WTC11 (cell line): ENCODE data around the gene NPTN. TPM values are rescaled to one million over a fixed set of nuclear protein-coding genes. Genes with fewer than 3 reads are reported as not detected.

Experiments
- ATAC-seq: fragments of 200-7000 bp; cut with Tn5 transposase; 2 replicates; pipeline ENCODE4 v1.10.0; 2021; ENCODE audit warnings: mild to moderate bottlenecking, moderate library complexity
- CTCF ChIA-PET: fragments of 300-600 bp; sonication (Branson Sonifier 250); formaldehyde crosslinking; loops from one replicate; lab custom pipeline; 2021; ENCODE audit warnings: antibody characterized with exemption; lab: Charles Lee
- POLR2A ChIA-PET: fragments of 350-600 bp; sonication (Branson Sonifier 250); formaldehyde crosslinking; loops from one replicate; lab custom pipeline; 2021; ENCODE audit warnings: antibody characterized with exemption; lab: Charles Lee
- DNase-seq: peaks from one replicate; pipeline ENCODE4 v3.0.0; 2021; ENCODE audit warnings: low spot score
- H3K27ac Mint-ChIP-seq: 2 replicates; pipeline ENCODE4 v1.8.0; 2021; ENCODE audit warnings: mixed read lengths
- H3K27me3 Mint-ChIP-seq: 2 replicates; pipeline ENCODE4 v1.8.0; 2021; ENCODE audit warnings: low read depth, mild to moderate bottlenecking, moderate library complexity, mixed read lengths
- H3K36me3 Mint-ChIP-seq: 2 replicates; pipeline ENCODE4 v1.8.0; 2021; ENCODE audit warnings: mixed read lengths
- H3K4me1 Mint-ChIP-seq: 2 replicates; pipeline ENCODE4 v1.8.0; 2022; ENCODE audit warnings: mixed read lengths
- H3K4me3 Mint-ChIP-seq: 2 replicates; pipeline ENCODE4 v1.8.0; 2021; ENCODE audit warnings: mild to moderate bottlenecking, moderate library complexity, mixed read lengths
- H3K9me3 Mint-ChIP-seq: 2 replicates; pipeline ENCODE4 v1.8.0; 2021; ENCODE audit warnings: mixed read lengths
- ATF2 ChIP-seq: sonication (generic); formaldehyde crosslinking; IDR thresholded peaks from 2 replicates; pipeline ENCODE4 v1.8.1; 2022; ENCODE audit warnings: low read depth, missing genetic modification reagents, borderline replicate concordance
- CBFB ChIP-seq: sonication (generic); formaldehyde crosslinking; IDR thresholded peaks from 2 replicates; pipeline ENCODE4 v1.8.1; 2022; ENCODE audit warnings: mild to moderate bottlenecking, low read depth, missing genetic modification reagents
- CREM ChIP-seq: sonication (generic); formaldehyde crosslinking; IDR thresholded peaks from 2 replicates; pipeline ENCODE4 v1.8.1; 2022; ENCODE audit warnings: mild to moderate bottlenecking, missing genetic modification reagents, moderate library complexity
- CTCF ChIP-seq: fragments of 200-600 bp; IDR thresholded peaks from 2 replicates; pipeline ENCODE4 v1.8.0; 2022; ENCODE audit warnings: antibody characterized with exemption
- E2F4 ChIP-seq: sonication (generic); formaldehyde crosslinking; IDR thresholded peaks from 2 replicates; pipeline ENCODE4 v1.8.1; 2022; ENCODE audit warnings: low read depth, mild to moderate bottlenecking, moderate library complexity, missing genetic modification reagents, borderline replicate concordance
- EMX1 ChIP-seq: fragments of 250-450 bp; sonication (Bioruptor Pico); IDR thresholded peaks from 2 replicates; pipeline ENCODE4 v1.8.0; 2021; ENCODE audit warnings: mild to moderate bottlenecking
- IRF2 ChIP-seq: sonication (generic); formaldehyde crosslinking; IDR thresholded peaks from 2 replicates; pipeline ENCODE4 v1.8.0; 2022; ENCODE audit warnings: low read depth, missing genetic modification reagents, borderline replicate concordance
- JAZF1 ChIP-seq: fragments of 250-450 bp; sonication (Bioruptor Pico); IDR thresholded peaks from 2 replicates; pipeline ENCODE4 v1.9.0; 2021; ENCODE audit warnings: moderate library complexity, mild to moderate bottlenecking, inconsistent platforms
- JUN ChIP-seq: sonication (generic); formaldehyde crosslinking; IDR thresholded peaks from 2 replicates; pipeline ENCODE4 v1.8.0; 2023; ENCODE audit warnings: mild to moderate bottlenecking, missing genetic modification reagents
- MXD4 ChIP-seq: fragments of 250-450 bp; sonication (Bioruptor Pico); IDR thresholded peaks from 2 replicates; pipeline ENCODE4 v1.8.0; 2021; ENCODE audit warnings: mild to moderate bottlenecking, moderate library complexity, borderline replicate concordance
- NR2C2 ChIP-seq: sonication (generic); formaldehyde crosslinking; IDR thresholded peaks from 2 replicates; pipeline ENCODE4 v1.8.0; 2022; ENCODE audit warnings: mild to moderate bottlenecking, missing genetic modification reagents
- OVOL2 ChIP-seq: fragments of 250-450 bp; sonication (Bioruptor Pico); IDR thresholded peaks from 2 replicates; pipeline ENCODE4 v1.9.0; 2021; ENCODE audit warnings: mild to moderate bottlenecking, borderline replicate concordance
- PRRX2 ChIP-seq: fragments of 250-450 bp; sonication (Bioruptor Pico); IDR thresholded peaks from 2 replicates; pipeline ENCODE4 v1.8.0; 2021; ENCODE audit warnings: mild to moderate bottlenecking
- RELA ChIP-seq: sonication (generic); formaldehyde crosslinking; IDR thresholded peaks from 2 replicates; pipeline ENCODE4 v1.8.1; 2022; ENCODE audit warnings: missing genetic modification reagents, mild to moderate bottlenecking, borderline replicate concordance
- SMAD4 ChIP-seq: sonication (generic); formaldehyde crosslinking; IDR thresholded peaks from 2 replicates; pipeline ENCODE4 v1.8.0; 2022; ENCODE audit warnings: mild to moderate bottlenecking, missing genetic modification reagents
- TCF7 ChIP-seq: sonication (generic); formaldehyde crosslinking; IDR thresholded peaks from 2 replicates; pipeline ENCODE4 v1.8.0; 2022; ENCODE audit warnings: mild to moderate bottlenecking, low read depth, missing genetic modification reagents, moderate library complexity
- ZNF317 ChIP-seq: sonication (generic); formaldehyde crosslinking; IDR thresholded peaks from 2 replicates; pipeline ENCODE4 v1.8.1; 2023; ENCODE audit warnings: low read depth, mild to moderate bottlenecking, moderate library complexity, missing genetic modification reagents, borderline replicate concordance
- ZNF425 ChIP-seq: fragments of 250-450 bp; sonication (Bioruptor Pico); conservative IDR thresholded peaks from 2 replicates; pipeline ENCODE4 v1.9.0; 2021; ENCODE audit warnings: mild to moderate bottlenecking
- ZSCAN18 ChIP-seq: fragments of 250-450 bp; sonication (Bioruptor Pico); IDR thresholded peaks from 2 replicates; pipeline ENCODE4 v2.1.2; 2022; ENCODE audit warnings: mild to moderate bottlenecking, moderate library complexity
- total RNA-seq: library from RNA; stranded (reverse); gene quantifications from 3 replicates; pipeline ENCODE4 v1.2.3, GENCODE V29; 2021

NPTN gene
- total RNA-seq, 1 experiment from 2014 or later = 116 TPM

GRCh38 chr15:73620078-73620477, 13.1 kb downstream of the NPTN start (continued):
- TF ChIP-seq CTCF (no peak), RELA (CRISPR knock-in tag) (no peak), E2F4 (CRISPR knock-in tag) (no peak), CREM (CRISPR knock-in tag) (no peak), JUN (no peak), OVOL2 (CRISPR knock-in tag) (no peak), TCF7 (CRISPR knock-in tag) (no peak), SMAD4 (CRISPR knock-in tag) (no peak), IRF2 (no peak), NR2C2 (no peak), EMX1 (CRISPR knock-in tag) (no peak), PRRX2 (CRISPR knock-in tag) (no peak), ATF2 (no peak), ZNF317 (CRISPR knock-in tag) (no peak), CBFB (CRISPR knock-in tag) (no peak), JAZF1 (no peak)

- CTCF ChIA-PET = interaction anchor here (0.8 to 2.6 kb wide), 12 partner anchors 12 to 377 kb away, joined by 3 to 29 read pairs (median 4); partner anchors contain the start of gene NPTN
- ATAC-seq = peak; percentile 64
- H3K27ac Mint-ChIP-seq = peak overlapping the region; percentile 90
- no peaks in the 10 kb centered on the region for H3K9me3 Mint-ChIP-seq
- DNase-seq = no peak
- H3K36me3 Mint-ChIP-seq = no peaks in the 10 kb centered on the region
- POLR2A ChIA-PET = interaction anchor here (0.6 to 1.0 kb wide), 3 partner anchors 14 to 136 kb away, joined by 3 to 5 read pairs (median 4); no protein-coding TSS in a partner anchor
- H3K4me3 Mint-ChIP-seq = peak overlapping the region; percentile 43; the same call in 1 of the 2 replicates
- H3K4me1 Mint-ChIP-seq = peaks cover 69% of the 10 kb centered on the region
- H3K27me3 Mint-ChIP-seq = no peaks in the 10 kb centered on the region
- no peak for TF ChIP-seq MXD4 (CRISPR knock-in tag)
- TF ChIP-seq ZSCAN18 (CRISPR knock-in tag) = no peak
- TF ChIP-seq ZNF425 (CRISPR knock-in tag) = no peak
- no peak for TF ChIP-seq IRF2
These were observed 15.3 kb downstream of the NPTN start for GRCh38 chr15:73617913-73618312.
